Posterior vena cava (tissue), 2 donors: ENCODE data around the gene ASTN2. TPM values are rescaled to one million over a fixed set of nuclear protein-coding genes. Genes with fewer than 3 reads are reported as not detected.

Source experiments
- DNase-seq: peaks from one replicate; pipeline ENCODE4 v3.0.0-alpha.2; 2020; ENCODE audit warnings: low spot score
- intact Hi-C, 2 donors: fragments of 100-400 bp; cut with DNase I; formaldehyde crosslinking; loops; one replicate each; pipeline versions ENCODE4 v1.14.1 to v1.14.2; 2022 to 2023
- total RNA-seq, 2 donors: library from RNA; stranded (reverse); fragmentation: NEBNext Ultra II Directional; extraction: Animal tissue kit (Norgen Biotek cat#: 25700); gene quantifications; one replicate each; pipeline ENCODE4 v1.2.1, GENCODE V29; 2021
- donor health status: DM: yes; HTN: yes; CAD: no.
- donor health status: DM: yes; HTN: yes; CAD: no.

ASTN2 gene
- total RNA-seq, 2 donors from 2014 or later = 4.3 to 5.8 TPM

- intact Hi-C loops = no loop called here
- no peak for DNase-seq
Observed at GRCh38 chr9:116380496-116380995, 1034.3 kb downstream of the ASTN2 start.

GRCh38 chr9:116379821-116380220 is 1035.0 kb downstream of the ASTN2 start:
- intact Hi-C loops = no loop called here
- no peak for DNase-seq

- DNase-seq = no peak
- intact Hi-C loops = no loop called here
Observed at GRCh38 chr9:116378873-116379272, 1036.0 kb downstream of the ASTN2 start.

GRCh38 chr9:116377179-116377798 is 1037.6 kb downstream of the ASTN2 start:
- DNase-seq = no peak
- intact Hi-C loops = no loop called here
